Peyer's patch (tissue), 4 donors: ENCODE results near the gene PPM1E.

Source experiments
- POLR2A ChIP-seq, 2 donors: fragments of 450-650 bp; IDR thresholded peaks; one replicate each; pipeline ENCODE4 v1.5.1; 2017; ENCODE audit warnings: antibody characterized with exemption in 2 of 2, mild to moderate bottlenecking in 2 of 2, moderate library complexity in 2 of 2
- TF ChIP-seq, protein P1 (sequence below), 6 experiments: fragments of 450-650 bp in 4 of 6; fragments of 200-600 bp in 2 of 6; sonication (generic) in 1 of 6; IDR thresholded peaks; one replicate each; pipeline ENCODE4 v1.5.1; 2017 to 2019; ENCODE audit warnings: antibody characterized with exemption in 6 of 6, mild to moderate bottlenecking in 3 of 6, moderate library complexity in 1 of 6

DNA sequence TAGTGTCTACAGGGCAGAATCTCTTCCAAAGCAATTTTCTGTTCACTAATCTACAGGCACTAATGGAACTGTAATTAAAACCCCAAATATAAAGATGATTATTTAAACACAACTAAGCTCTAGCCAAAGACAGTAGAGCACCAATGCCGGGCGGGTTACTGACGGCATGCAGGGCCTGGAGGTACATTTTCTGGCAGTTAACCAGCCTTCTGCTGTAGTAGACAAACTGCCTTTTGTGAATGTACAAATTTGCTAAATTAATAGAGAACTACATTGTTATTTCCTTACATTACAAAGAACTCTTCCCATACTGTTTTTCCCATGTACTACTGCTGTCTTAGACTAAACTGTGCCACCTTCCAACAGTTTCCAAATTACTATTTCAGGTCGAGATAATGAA, 243.2 kb downstream of the PPM1E start:
- TF ChIP-seq, protein P1, sequence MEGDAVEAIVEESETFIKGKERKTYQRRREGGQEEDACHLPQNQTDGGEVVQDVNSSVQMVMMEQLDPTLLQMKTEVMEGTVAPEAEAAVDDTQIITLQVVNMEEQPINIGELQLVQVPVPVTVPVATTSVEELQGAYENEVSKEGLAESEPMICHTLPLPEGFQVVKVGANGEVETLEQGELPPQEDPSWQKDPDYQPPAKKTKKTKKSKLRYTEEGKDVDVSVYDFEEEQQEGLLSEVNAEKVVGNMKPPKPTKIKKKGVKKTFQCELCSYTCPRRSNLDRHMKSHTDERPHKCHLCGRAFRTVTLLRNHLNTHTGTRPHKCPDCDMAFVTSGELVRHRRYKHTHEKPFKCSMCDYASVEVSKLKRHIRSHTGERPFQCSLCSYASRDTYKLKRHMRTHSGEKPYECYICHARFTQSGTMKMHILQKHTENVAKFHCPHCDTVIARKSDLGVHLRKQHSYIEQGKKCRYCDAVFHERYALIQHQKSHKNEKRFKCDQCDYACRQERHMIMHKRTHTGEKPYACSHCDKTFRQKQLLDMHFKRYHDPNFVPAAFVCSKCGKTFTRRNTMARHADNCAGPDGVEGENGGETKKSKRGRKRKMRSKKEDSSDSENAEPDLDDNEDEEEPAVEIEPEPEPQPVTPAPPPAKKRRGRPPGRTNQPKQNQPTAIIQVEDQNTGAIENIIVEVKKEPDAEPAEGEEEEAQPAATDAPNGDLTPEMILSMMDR (IDR thresholded peaks at IDR 0.05) = no peak
- TF ChIP-seq POLR2A (IDR thresholded peaks at IDR 0.05) = no peak
